WTC11 (cell line): Measurements from ENCODE around the gene TWIST1. TPM values are rescaled to one million over a fixed set of nuclear protein-coding genes. Genes with fewer than 3 reads are reported as not detected.

Experiments
- ATAC-seq: fragments of 200-7000 bp; cut with Tn5 transposase; 2 replicates; pipeline ENCODE4 v1.10.0; 2021; ENCODE audit warnings: mild to moderate bottlenecking, moderate library complexity
- CTCF ChIA-PET: fragments of 300-600 bp; sonication (Branson Sonifier 250); formaldehyde crosslinking; loops from one replicate; lab custom pipeline; 2021; ENCODE audit warnings: antibody characterized with exemption; lab: Charles Lee
- POLR2A ChIA-PET: fragments of 350-600 bp; sonication (Branson Sonifier 250); formaldehyde crosslinking; loops from one replicate; lab custom pipeline; 2021; ENCODE audit warnings: antibody characterized with exemption; lab: Charles Lee
- DNase-seq: peaks from one replicate; pipeline ENCODE4 v3.0.0; 2021; ENCODE audit warnings: low spot score
- H3K27ac Mint-ChIP-seq: 2 replicates; pipeline ENCODE4 v1.8.0; 2021; ENCODE audit warnings: mixed read lengths
- H3K27me3 Mint-ChIP-seq: 2 replicates; pipeline ENCODE4 v1.8.0; 2021; ENCODE audit warnings: low read depth, mild to moderate bottlenecking, moderate library complexity, mixed read lengths
- H3K36me3 Mint-ChIP-seq: 2 replicates; pipeline ENCODE4 v1.8.0; 2021; ENCODE audit warnings: mixed read lengths
- H3K4me1 Mint-ChIP-seq: 2 replicates; pipeline ENCODE4 v1.8.0; 2022; ENCODE audit warnings: mixed read lengths
- H3K4me3 Mint-ChIP-seq: 2 replicates; pipeline ENCODE4 v1.8.0; 2021; ENCODE audit warnings: mild to moderate bottlenecking, moderate library complexity, mixed read lengths
- H3K9me3 Mint-ChIP-seq: 2 replicates; pipeline ENCODE4 v1.8.0; 2021; ENCODE audit warnings: mixed read lengths
- CBFB ChIP-seq: sonication (generic); formaldehyde crosslinking; IDR thresholded peaks from 2 replicates; pipeline ENCODE4 v1.8.1; 2022; ENCODE audit warnings: mild to moderate bottlenecking, low read depth, missing genetic modification reagents
- CDX4 ChIP-seq: fragments of 250-450 bp; sonication (Bioruptor Pico); IDR thresholded peaks from 2 replicates; pipeline ENCODE4 v1.9.0; 2021; ENCODE audit warnings: moderate library complexity, mild to moderate bottlenecking, inconsistent platforms, borderline replicate concordance
- CREB1 ChIP-seq: sonication (generic); formaldehyde crosslinking; IDR thresholded peaks from 2 replicates; pipeline ENCODE4 v1.8.0; 2023; ENCODE audit warnings: mild to moderate bottlenecking, missing genetic modification reagents
- CREM ChIP-seq: sonication (generic); formaldehyde crosslinking; IDR thresholded peaks from 2 replicates; pipeline ENCODE4 v1.8.1; 2022; ENCODE audit warnings: mild to moderate bottlenecking, missing genetic modification reagents, moderate library complexity
- EMX1 ChIP-seq: fragments of 250-450 bp; sonication (Bioruptor Pico); IDR thresholded peaks from 2 replicates; pipeline ENCODE4 v1.8.0; 2021; ENCODE audit warnings: mild to moderate bottlenecking
- ETV6 ChIP-seq: sonication (generic); formaldehyde crosslinking; IDR thresholded peaks from 2 replicates; pipeline ENCODE4 v1.8.1; 2022; ENCODE audit warnings: mild to moderate bottlenecking, missing genetic modification reagents
- FOXP4 ChIP-seq: sonication (generic); formaldehyde crosslinking; IDR thresholded peaks from 2 replicates; pipeline ENCODE4 v1.8.0; 2022; ENCODE audit warnings: mild to moderate bottlenecking, missing genetic modification reagents
- MYBL2 ChIP-seq: sonication (generic); formaldehyde crosslinking; IDR thresholded peaks from 2 replicates; pipeline ENCODE4 v1.8.1; 2023; ENCODE audit warnings: mild to moderate bottlenecking, moderate library complexity, missing genetic modification reagents
- NFATC4 ChIP-seq: fragments of 250-450 bp; sonication (Bioruptor Pico); IDR thresholded peaks from 2 replicates; pipeline ENCODE4 v1.9.0; 2021; ENCODE audit warnings: mild to moderate bottlenecking
- PREB ChIP-seq: sonication (generic); formaldehyde crosslinking; IDR thresholded peaks from 2 replicates; pipeline ENCODE4 v1.8.1; 2022; ENCODE audit warnings: mild to moderate bottlenecking, missing genetic modification reagents, moderate library complexity, borderline replicate concordance
- RELA ChIP-seq: sonication (generic); formaldehyde crosslinking; IDR thresholded peaks from 2 replicates; pipeline ENCODE4 v1.8.1; 2022; ENCODE audit warnings: missing genetic modification reagents, mild to moderate bottlenecking, borderline replicate concordance
- ZNF121 ChIP-seq: sonication (generic); formaldehyde crosslinking; IDR thresholded peaks from 2 replicates; pipeline ENCODE4 v1.8.0; 2023; ENCODE audit warnings: missing genetic modification reagents
- ZNF263 ChIP-seq: sonication (generic); formaldehyde crosslinking; IDR thresholded peaks from 2 replicates; pipeline ENCODE4 v1.8.1; 2022; ENCODE audit warnings: low read depth, mild to moderate bottlenecking, moderate library complexity, missing genetic modification reagents
- ZNF416 ChIP-seq: fragments of 250-450 bp; sonication (Bioruptor Pico); IDR thresholded peaks from 2 replicates; pipeline ENCODE4 v1.9.0; 2021; ENCODE audit warnings: mild to moderate bottlenecking, inconsistent platforms
- ZNF512 ChIP-seq: sonication (generic); formaldehyde crosslinking; IDR thresholded peaks from 2 replicates; pipeline ENCODE4 v1.8.1; 2022; ENCODE audit warnings: missing genetic modification reagents, borderline replicate concordance
- total RNA-seq: library from RNA; stranded (reverse); gene quantifications from 3 replicates; pipeline ENCODE4 v1.2.3, GENCODE V29; 2021
- TF ChIP-seq, protein P1 (sequence below): sonication (generic); formaldehyde crosslinking; IDR thresholded peaks from 2 replicates; pipeline ENCODE4 v1.8.1; 2022; ENCODE audit warnings: low read depth, mild to moderate bottlenecking, moderate library complexity, missing genetic modification reagents, borderline replicate concordance
- TF ChIP-seq, protein P2 (sequence below): sonication (generic); formaldehyde crosslinking; IDR thresholded peaks from 2 replicates; pipeline ENCODE4 v1.8.1; 2023; ENCODE audit warnings: mild to moderate bottlenecking, missing genetic modification reagents, borderline replicate concordance

TWIST1 gene
- total RNA-seq, 1 experiment from 2014 or later, result not detected

GRCh38 chr7:19098510-19098909, 18.9 kb downstream of the TWIST1 start:
- TF ChIP-seq CBFB (no peak), CREB1 (CRISPR knock-in tag) (no peak), FOXP4 (CRISPR knock-in tag) (no peak), MYBL2 (no peak), NFATC4 (no peak), ZNF512 (CRISPR knock-in tag) (no peak), PREB (CRISPR knock-in tag) (no peak), ZNF121 (no peak)
- TF ChIP-seq, protein P1, sequence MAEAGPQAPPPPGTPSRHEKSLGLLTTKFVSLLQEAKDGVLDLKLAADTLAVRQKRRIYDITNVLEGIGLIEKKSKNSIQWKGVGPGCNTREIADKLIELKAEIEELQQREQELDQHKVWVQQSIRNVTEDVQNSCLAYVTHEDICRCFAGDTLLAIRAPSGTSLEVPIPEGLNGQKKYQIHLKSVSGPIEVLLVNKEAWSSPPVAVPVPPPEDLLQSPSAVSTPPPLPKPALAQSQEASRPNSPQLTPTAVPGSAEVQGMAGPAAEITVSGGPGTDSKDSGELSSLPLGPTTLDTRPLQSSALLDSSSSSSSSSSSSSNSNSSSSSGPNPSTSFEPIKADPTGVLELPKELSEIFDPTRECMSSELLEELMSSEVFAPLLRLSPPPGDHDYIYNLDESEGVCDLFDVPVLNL (CRISPR knock-in tag), result no peak
- TF ChIP-seq, all 79 proteins: peak for 0
- ATAC-seq (no peak), DNase-seq (no peak)
- H3K27me3 Mint-ChIP-seq, result peaks cover 30% of the 10 kb centered on the region
- H3K36me3 Mint-ChIP-seq, result no peaks in the 10 kb centered on the region
- POLR2A ChIA-PET, result no interaction called here
- peaks cover 38% of the 10 kb centered on the region for H3K4me1 Mint-ChIP-seq
- no peak overlapping the region for H3K4me3 Mint-ChIP-seq
- no peak overlapping the region for H3K27ac Mint-ChIP-seq
- H3K9me3 Mint-ChIP-seq, result no peaks in the 10 kb centered on the region
- CTCF ChIA-PET, result no interaction called here

- TF ChIP-seq ZNF263 (CRISPR knock-in tag), result no peak
- peaks cover 19% of the 10 kb centered on the region for H3K27me3 Mint-ChIP-seq
- H3K4me3 Mint-ChIP-seq, result no peak overlapping the region
- H3K9me3 Mint-ChIP-seq, result no peaks in the 10 kb centered on the region
- H3K4me1 Mint-ChIP-seq, result peaks cover 38% of the 10 kb centered on the region
- no peak overlapping the region for H3K27ac Mint-ChIP-seq
- ChIA-PET POLR2A (no interaction called here), CTCF (interaction anchor here (0.6 kb wide), 1 partner anchor 20 kb away, joined by 3 read pairs; no protein-coding TSS in a partner anchor)
- DNase-seq (no peak), ATAC-seq (no peak)
- no peaks in the 10 kb centered on the region for H3K36me3 Mint-ChIP-seq
Measured at GRCh38 chr7:19097165-19098055, 20.0 kb downstream of the TWIST1 start.

- CTCF ChIA-PET, result interaction anchor here (1.2 kb wide), 1 partner anchor 27 kb away, joined by 3 read pairs; no protein-coding TSS in a partner anchor
- Mint-ChIP-seq H3K4me3 (no peak overlapping the region), H3K9me3 (no peaks in the 10 kb centered on the region), H3K4me1 (peaks cover 30% of the 10 kb centered on the region), H3K27me3 (no peaks in the 10 kb centered on the region), H3K36me3 (no peaks in the 10 kb centered on the region), H3K27ac (no peak overlapping the region)
- ATAC-seq, result no peak
- POLR2A ChIA-PET, result no interaction called here
- no peak for DNase-seq
- TF ChIP-seq EMX1 (CRISPR knock-in tag), result no peak
- TF ChIP-seq, protein P2, sequence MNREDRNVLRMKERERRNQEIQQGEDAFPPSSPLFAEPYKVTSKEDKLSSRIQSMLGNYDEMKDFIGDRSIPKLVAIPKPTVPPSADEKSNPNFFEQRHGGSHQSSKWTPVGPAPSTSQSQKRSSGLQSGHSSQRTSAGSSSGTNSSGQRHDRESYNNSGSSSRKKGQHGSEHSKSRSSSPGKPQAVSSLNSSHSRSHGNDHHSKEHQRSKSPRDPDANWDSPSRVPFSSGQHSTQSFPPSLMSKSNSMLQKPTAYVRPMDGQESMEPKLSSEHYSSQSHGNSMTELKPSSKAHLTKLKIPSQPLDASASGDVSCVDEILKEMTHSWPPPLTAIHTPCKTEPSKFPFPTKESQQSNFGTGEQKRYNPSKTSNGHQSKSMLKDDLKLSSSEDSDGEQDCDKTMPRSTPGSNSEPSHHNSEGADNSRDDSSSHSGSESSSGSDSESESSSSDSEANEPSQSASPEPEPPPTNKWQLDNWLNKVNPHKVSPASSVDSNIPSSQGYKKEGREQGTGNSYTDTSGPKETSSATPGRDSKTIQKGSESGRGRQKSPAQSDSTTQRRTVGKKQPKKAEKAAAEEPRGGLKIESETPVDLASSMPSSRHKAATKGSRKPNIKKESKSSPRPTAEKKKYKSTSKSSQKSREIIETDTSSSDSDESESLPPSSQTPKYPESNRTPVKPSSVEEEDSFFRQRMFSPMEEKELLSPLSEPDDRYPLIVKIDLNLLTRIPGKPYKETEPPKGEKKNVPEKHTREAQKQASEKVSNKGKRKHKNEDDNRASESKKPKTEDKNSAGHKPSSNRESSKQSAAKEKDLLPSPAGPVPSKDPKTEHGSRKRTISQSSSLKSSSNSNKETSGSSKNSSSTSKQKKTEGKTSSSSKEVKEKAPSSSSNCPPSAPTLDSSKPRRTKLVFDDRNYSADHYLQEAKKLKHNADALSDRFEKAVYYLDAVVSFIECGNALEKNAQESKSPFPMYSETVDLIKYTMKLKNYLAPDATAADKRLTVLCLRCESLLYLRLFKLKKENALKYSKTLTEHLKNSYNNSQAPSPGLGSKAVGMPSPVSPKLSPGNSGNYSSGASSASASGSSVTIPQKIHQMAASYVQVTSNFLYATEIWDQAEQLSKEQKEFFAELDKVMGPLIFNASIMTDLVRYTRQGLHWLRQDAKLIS (CRISPR knock-in tag), result no peak
- no peak for TF ChIP-seq CREM (CRISPR knock-in tag)
- no peak for TF ChIP-seq CDX4 (CRISPR knock-in tag)
- TF ChIP-seq ZNF416 (CRISPR knock-in tag), result no peak
- TF ChIP-seq, protein P1 (CRISPR knock-in tag), result no peak
- no peak for TF ChIP-seq ETV6 (CRISPR knock-in tag)
- no peak for TF ChIP-seq RELA (CRISPR knock-in tag)
- TF ChIP-seq MYBL2, result no peak
Measured at GRCh38 chr7:19095353-19095860, 22.0 kb downstream of the TWIST1 start.
